ENCODE results near the gene TOX2. TPM values are rescaled to one million over a fixed set of nuclear protein-coding genes. Genes with fewer than 3 reads are reported as not detected.

Gene TOX2
- total RNA-seq, 1 experiment from 2014 or later = not detected

- no peaks in the 10 kb centered on the region for H3K9me3 Mint-ChIP-seq (ENCODE audit: low read depth, unreplicated experiment)
- no TSS peak for BruUV-seq (replicated peaks)
- H3K4me3 Mint-ChIP-seq (ENCODE audit: low read depth, unreplicated experiment) = no peak overlapping the region
These were observed 107.2 kb downstream of the TOX2 start for GRCh38 chr20:44021900-44022299.

GRCh38 chr20:44022464-44022863 is 107.8 kb downstream of the TOX2 start:
- CTCF ChIA-PET = interaction anchor here (0.6 to 0.8 kb wide), 3 partner anchors 25 to 171 kb away, joined by 3 to 7 read pairs (median 5); no protein-coding TSS in a partner anchor
- intact Hi-C loops (cut with micrococcal nuclease; ENCODE audit: unreplicated experiment) = no loop called here
- peaks cover 85% of the 10 kb centered on the region for H3K27me3 Mint-ChIP-seq (ENCODE audit: unreplicated experiment)
- no peaks in the 10 kb centered on the region for H3K36me3 Mint-ChIP-seq (ENCODE audit: insufficient read depth, unreplicated experiment)
- H3K9me3 Mint-ChIP-seq (ENCODE audit: low read depth, unreplicated experiment) = no peaks in the 10 kb centered on the region
- no TSS peak for BruUV-seq (replicated peaks)
- no peak overlapping the region for H3K4me3 Mint-ChIP-seq (ENCODE audit: low read depth, unreplicated experiment)
- H3K27ac Mint-ChIP-seq (ENCODE audit: unreplicated experiment) = no peak overlapping the region
- DNase-seq = no peak
- peaks cover 23% of the 10 kb centered on the region for H3K4me1 Mint-ChIP-seq (ENCODE audit: low read depth, unreplicated experiment)
- TF ChIP-seq CTCF (IDR thresholded peaks at IDR 0.05; ENCODE audit: unreplicated experiment) = no peak

More at GRCh38 chr20:44021900-44022299, 107.2 kb downstream of the TOX2 start:
- H3K27me3 Mint-ChIP-seq (ENCODE audit: unreplicated experiment) = peaks cover 82% of the 10 kb centered on the region
- no peak overlapping the region for H3K27ac Mint-ChIP-seq (ENCODE audit: unreplicated experiment)
- intact Hi-C loops (cut with micrococcal nuclease; ENCODE audit: unreplicated experiment) = no loop called here
- TF ChIP-seq CTCF (IDR thresholded peaks at IDR 0.05; ENCODE audit: unreplicated experiment) = no peak
- DNase-seq = no peak
- peaks cover 23% of the 10 kb centered on the region for H3K4me1 Mint-ChIP-seq (ENCODE audit: low read depth, unreplicated experiment)
- H3K36me3 Mint-ChIP-seq (ENCODE audit: insufficient read depth, unreplicated experiment) = no peaks in the 10 kb centered on the region
- CTCF ChIA-PET = interaction anchor here (0.8 kb wide), 1 partner anchor 122 kb away, joined by 7 read pairs; no protein-coding TSS in a partner anchor

GRCh38 chr20:44023515-44024371 is 109.1 kb downstream of the TOX2 start:
- peaks cover 13% of the 10 kb centered on the region for H3K4me1 Mint-ChIP-seq (ENCODE audit: low read depth, unreplicated experiment)
- H3K9me3 Mint-ChIP-seq (ENCODE audit: low read depth, unreplicated experiment) = no peaks in the 10 kb centered on the region
- H3K27ac Mint-ChIP-seq (ENCODE audit: unreplicated experiment) = no peak overlapping the region
- peaks cover 88% of the 10 kb centered on the region for H3K27me3 Mint-ChIP-seq (ENCODE audit: unreplicated experiment)
- no peak overlapping the region for H3K4me3 Mint-ChIP-seq (ENCODE audit: low read depth, unreplicated experiment)
- no peak for TF ChIP-seq CTCF (IDR thresholded peaks at IDR 0.05; ENCODE audit: unreplicated experiment)
- no peak for DNase-seq
- no TSS peak for BruUV-seq (replicated peaks)
- no peaks in the 10 kb centered on the region for H3K36me3 Mint-ChIP-seq (ENCODE audit: insufficient read depth, unreplicated experiment)
- intact Hi-C loops (cut with micrococcal nuclease; ENCODE audit: unreplicated experiment) = no loop called here
- CTCF ChIA-PET = interaction anchor here (0.8 to 1.0 kb wide), 3 partner anchors 28 to 490 kb away, joined by 3 to 8 read pairs (median 3); no protein-coding TSS in a partner anchor

GRCh38 chr20:44024820-44025580 is 110.3 kb downstream of the TOX2 start:
- intact Hi-C loops (cut with micrococcal nuclease; ENCODE audit: unreplicated experiment) = no loop called here
- BruUV-seq (replicated peaks) = no TSS peak
- no peak for DNase-seq
- CTCF ChIA-PET = no interaction called here
- H3K9me3 Mint-ChIP-seq (ENCODE audit: low read depth, unreplicated experiment) = no peaks in the 10 kb centered on the region
- H3K27me3 Mint-ChIP-seq (ENCODE audit: unreplicated experiment) = peaks cover 89% of the 10 kb centered on the region
- H3K4me1 Mint-ChIP-seq (ENCODE audit: low read depth, unreplicated experiment) = no peaks in the 10 kb centered on the region
- no peak overlapping the region for H3K4me3 Mint-ChIP-seq (ENCODE audit: low read depth, unreplicated experiment)
- TF ChIP-seq CTCF (IDR thresholded peaks at IDR 0.05; ENCODE audit: unreplicated experiment) = no peak
- H3K36me3 Mint-ChIP-seq (ENCODE audit: insufficient read depth, unreplicated experiment) = no peaks in the 10 kb centered on the region
- no peak overlapping the region for H3K27ac Mint-ChIP-seq (ENCODE audit: unreplicated experiment)
